IPS-18c (cell line): ENCODE data around the gene PODN.

Experiments
- H3K4me3 ChIP-seq: 2 replicates; pipeline ENCODE4 v1.7.0; 2013; ENCODE audit warnings: low read depth, mild to moderate bottlenecking, low read length, moderate library complexity; ENCODE audit not compliant: insufficient read depth
- H3K9me3 ChIP-seq: one replicate; pipeline ENCODE4 v1.6.1; 2013; ENCODE audit warnings: mild to moderate bottlenecking, low read length, moderate library complexity; ENCODE audit not compliant: control insufficient read depth, insufficient read depth

Gene PODN

GRCh38 chr1:53061859-53062707 is at the start of gene PODN:
PODN (plus strand) TSS chr1:53062213; CDS start chr1:53069856, 7,643 bp downstream.
- H3K9me3 ChIP-seq, result peaks cover 2% of the 10 kb centered on the region
- peak within 1 kb of the TSS; percentile 58 for H3K4me3 ChIP-seq

GRCh38 chr1:53014791-53015507 is 47.1 kb upstream of the PODN start:
- Histone ChIP-seq H3K4me3 (peak overlapping the region; percentile 58), H3K9me3 (no peaks in the 10 kb centered on the region)

GRCh38 chr1:53015508-53015860 is 46.5 kb upstream of the PODN start:
- Histone ChIP-seq H3K9me3 (no peaks in the 10 kb centered on the region), H3K4me3 (peak overlapping the region; percentile 58)

GRCh38 chr1:53016705-53017104 is 45.3 kb upstream of the PODN start:
- no peak overlapping the region for H3K4me3 ChIP-seq

GRCh38 chr1:53020588-53020987 is 41.4 kb upstream of the PODN start:
- H3K4me3 ChIP-seq, result no peak overlapping the region
- no peaks in the 10 kb centered on the region for H3K9me3 ChIP-seq

More at GRCh38 chr1:53016705-53017104, 45.3 kb upstream of the PODN start:
- H3K9me3 ChIP-seq, result no peaks in the 10 kb centered on the region

GRCh38 chr1:53022179-53022578 is 39.8 kb upstream of the PODN start:
- no peak overlapping the region for H3K4me3 ChIP-seq

GRCh38 chr1:53023546-53023945 is 38.5 kb upstream of the PODN start:
- Histone ChIP-seq H3K4me3 (no peak overlapping the region), H3K9me3 (no peaks in the 10 kb centered on the region)

More at GRCh38 chr1:53022179-53022578, 39.8 kb upstream of the PODN start:
- H3K9me3 ChIP-seq, result no peaks in the 10 kb centered on the region

GRCh38 chr1:53024117-53024516 is 37.9 kb upstream of the PODN start:
- no peaks in the 10 kb centered on the region for H3K9me3 ChIP-seq
- H3K4me3 ChIP-seq, result no peak overlapping the region

- no peak overlapping the region for H3K4me3 ChIP-seq
- no peaks in the 10 kb centered on the region for H3K9me3 ChIP-seq
Measured at GRCh38 chr1:53025034-53025768, 36.8 kb upstream of the PODN start.

- Histone ChIP-seq H3K9me3 (no peaks in the 10 kb centered on the region), H3K4me3 (no peak overlapping the region)
Measured at GRCh38 chr1:53025769-53026112, 36.3 kb upstream of the PODN start.

GRCh38 chr1:53026254-53026653 is 35.8 kb upstream of the PODN start:
- Histone ChIP-seq H3K9me3 (no peaks in the 10 kb centered on the region), H3K4me3 (no peak overlapping the region)

GRCh38 chr1:53031732-53032131 is 30.3 kb upstream of the PODN start:
- Histone ChIP-seq H3K4me3 (no peak overlapping the region), H3K9me3 (no peaks in the 10 kb centered on the region)

- H3K4me3 ChIP-seq, result no peak overlapping the region
Measured at GRCh38 chr1:53037159-53037558, 24.9 kb upstream of the PODN start.

GRCh38 chr1:53038566-53038965 is 23.4 kb upstream of the PODN start:
- no peaks in the 10 kb centered on the region for H3K9me3 ChIP-seq

More at GRCh38 chr1:53037159-53037558, 24.9 kb upstream of the PODN start:
- no peaks in the 10 kb centered on the region for H3K9me3 ChIP-seq

GRCh38 chr1:53043271-53043670 is 18.7 kb upstream of the PODN start:
- H3K9me3 ChIP-seq, result no peaks in the 10 kb centered on the region
- H3K4me3 ChIP-seq, result no peak overlapping the region

More at GRCh38 chr1:53038566-53038965, 23.4 kb upstream of the PODN start:
- H3K4me3 ChIP-seq, result no peak overlapping the region

GRCh38 chr1:53044926-53045325 is 17.1 kb upstream of the PODN start:
- Histone ChIP-seq H3K9me3 (no peaks in the 10 kb centered on the region), H3K4me3 (no peak overlapping the region)

GRCh38 chr1:53046930-53047329 is 15.1 kb upstream of the PODN start:
- H3K4me3 ChIP-seq, result no peak overlapping the region
- H3K9me3 ChIP-seq, result no peaks in the 10 kb centered on the region
